Measurements from ENCODE around the gene RETN.
"Not testable (repeated sequence)": the region's sequence is repeated elsewhere in the genome, so short reads cannot be mapped to it uniquely, and the experiment has no call there.

The RETN gene

DNA sequence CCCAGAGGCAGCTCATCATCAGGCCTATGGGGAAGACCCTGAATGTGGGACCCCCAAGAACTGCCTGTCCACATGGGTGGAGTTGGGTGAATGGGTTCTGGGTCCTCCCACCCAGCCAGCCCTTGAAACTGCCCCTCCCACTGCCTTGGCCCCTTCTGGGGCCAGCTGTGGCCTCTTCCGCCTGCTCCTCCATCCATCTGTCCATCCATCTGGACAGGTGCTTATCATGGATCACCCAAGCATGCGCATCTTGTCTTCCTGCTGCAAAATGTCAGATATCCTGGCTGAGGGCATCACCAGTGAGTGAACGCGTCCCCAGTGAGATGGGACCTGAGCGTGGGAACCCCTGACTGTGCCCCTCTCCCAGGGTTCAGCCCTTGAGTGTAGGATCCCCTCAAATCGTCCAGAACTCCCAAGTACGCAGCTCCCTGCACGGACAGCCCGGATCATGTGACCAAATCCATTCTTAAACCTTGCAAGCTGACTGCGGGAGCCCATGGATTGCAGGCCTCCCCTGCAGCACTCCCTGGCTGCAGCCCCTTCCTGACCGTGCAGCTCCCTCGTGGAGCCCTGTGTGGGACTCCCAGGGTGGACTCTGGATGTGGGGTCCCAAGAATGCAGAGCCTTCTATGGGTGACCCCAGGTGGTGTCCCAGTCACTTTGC is 29.9 kb upstream of the RETN start:
- in situ Hi-C loops (cut with MboI; ENCODE audit: low pct_unique_long_range_greater_than_20kb, low sequenced_read_pairs, unreplicated experiment), result no loop called here
- TF ChIP-seq, protein P1, sequence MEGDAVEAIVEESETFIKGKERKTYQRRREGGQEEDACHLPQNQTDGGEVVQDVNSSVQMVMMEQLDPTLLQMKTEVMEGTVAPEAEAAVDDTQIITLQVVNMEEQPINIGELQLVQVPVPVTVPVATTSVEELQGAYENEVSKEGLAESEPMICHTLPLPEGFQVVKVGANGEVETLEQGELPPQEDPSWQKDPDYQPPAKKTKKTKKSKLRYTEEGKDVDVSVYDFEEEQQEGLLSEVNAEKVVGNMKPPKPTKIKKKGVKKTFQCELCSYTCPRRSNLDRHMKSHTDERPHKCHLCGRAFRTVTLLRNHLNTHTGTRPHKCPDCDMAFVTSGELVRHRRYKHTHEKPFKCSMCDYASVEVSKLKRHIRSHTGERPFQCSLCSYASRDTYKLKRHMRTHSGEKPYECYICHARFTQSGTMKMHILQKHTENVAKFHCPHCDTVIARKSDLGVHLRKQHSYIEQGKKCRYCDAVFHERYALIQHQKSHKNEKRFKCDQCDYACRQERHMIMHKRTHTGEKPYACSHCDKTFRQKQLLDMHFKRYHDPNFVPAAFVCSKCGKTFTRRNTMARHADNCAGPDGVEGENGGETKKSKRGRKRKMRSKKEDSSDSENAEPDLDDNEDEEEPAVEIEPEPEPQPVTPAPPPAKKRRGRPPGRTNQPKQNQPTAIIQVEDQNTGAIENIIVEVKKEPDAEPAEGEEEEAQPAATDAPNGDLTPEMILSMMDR (IDR thresholded peaks at IDR 0.05; ENCODE audit: extremely low read depth, insufficient read depth, missing control alignments), result no peak
- DNase-seq (ENCODE audit: low spot score), result no peak

- in situ Hi-C loops (cut with MboI; ENCODE audit: low pct_unique_long_range_greater_than_20kb, low sequenced_read_pairs, unreplicated experiment), result no loop called here
- no peak for DNase-seq (ENCODE audit: low spot score)
- TF ChIP-seq, protein P1 (IDR thresholded peaks at IDR 0.05; ENCODE audit: extremely low read depth, insufficient read depth, missing control alignments), result no peak
These were observed 28.9 kb upstream of the RETN start for GRCh38 chr19:7639863-7640348.

GRCh38 chr19:7640803-7641202 is 28.0 kb upstream of the RETN start:
- in situ Hi-C loops (cut with MboI; ENCODE audit: low pct_unique_long_range_greater_than_20kb, low sequenced_read_pairs, unreplicated experiment), result no loop called here

GRCh38 chr19:7641290-7642276 is 27.3 kb upstream of the RETN start:
- no peak for DNase-seq (ENCODE audit: low spot score)
- in situ Hi-C loops (cut with MboI; ENCODE audit: low pct_unique_long_range_greater_than_20kb, low sequenced_read_pairs, unreplicated experiment), result no loop called here
- TF ChIP-seq, protein P1 (IDR thresholded peaks at IDR 0.05; ENCODE audit: extremely low read depth, insufficient read depth, missing control alignments), result no peak

More at GRCh38 chr19:7640803-7641202, 28.0 kb upstream of the RETN start:
- no peak for DNase-seq (ENCODE audit: low spot score)
- TF ChIP-seq, protein P1 (IDR thresholded peaks at IDR 0.05; ENCODE audit: extremely low read depth, insufficient read depth, missing control alignments), result no peak

- in situ Hi-C loops (cut with MboI; ENCODE audit: low pct_unique_long_range_greater_than_20kb, low sequenced_read_pairs, unreplicated experiment), result no loop called here
- no peak for DNase-seq (ENCODE audit: low spot score)
- TF ChIP-seq, protein P1 (IDR thresholded peaks at IDR 0.05; ENCODE audit: extremely low read depth, insufficient read depth, missing control alignments), result no peak
These were observed 26.4 kb upstream of the RETN start for GRCh38 chr19:7642295-7643030.

- no peak for DNase-seq (ENCODE audit: low spot score)
- in situ Hi-C loops (cut with MboI; ENCODE audit: low pct_unique_long_range_greater_than_20kb, low sequenced_read_pairs, unreplicated experiment), result no loop called here
- TF ChIP-seq, protein P1 (IDR thresholded peaks at IDR 0.05; ENCODE audit: extremely low read depth, insufficient read depth, missing control alignments), result no peak
These were observed 25.8 kb upstream of the RETN start for GRCh38 chr19:7643031-7643415.

- peak; percentile 55 for DNase-seq (ENCODE audit: low spot score)
- in situ Hi-C loops (cut with MboI; ENCODE audit: low pct_unique_long_range_greater_than_20kb, low sequenced_read_pairs, unreplicated experiment), result not testable (repeated sequence)
These were observed 25.0 kb upstream of the RETN start for GRCh38 chr19:7643629-7644549.

Measured in GM13977 (cell line).